Smooth muscle cell of the umbilical artery (primary cell): ENCODE measurements around the gene RUSC2. TPM values are rescaled to one million over a fixed set of nuclear protein-coding genes. Genes with fewer than 3 reads are reported as not detected.

Experiments
- total RNA-seq: library from RNA; depleted of rRNA; stranded (reverse); fragments of >200 nt; gene quantifications from 2 replicates; pipeline ENCODE4 v1.2.3, GENCODE V29; 2014

The RUSC2 gene, protein sequence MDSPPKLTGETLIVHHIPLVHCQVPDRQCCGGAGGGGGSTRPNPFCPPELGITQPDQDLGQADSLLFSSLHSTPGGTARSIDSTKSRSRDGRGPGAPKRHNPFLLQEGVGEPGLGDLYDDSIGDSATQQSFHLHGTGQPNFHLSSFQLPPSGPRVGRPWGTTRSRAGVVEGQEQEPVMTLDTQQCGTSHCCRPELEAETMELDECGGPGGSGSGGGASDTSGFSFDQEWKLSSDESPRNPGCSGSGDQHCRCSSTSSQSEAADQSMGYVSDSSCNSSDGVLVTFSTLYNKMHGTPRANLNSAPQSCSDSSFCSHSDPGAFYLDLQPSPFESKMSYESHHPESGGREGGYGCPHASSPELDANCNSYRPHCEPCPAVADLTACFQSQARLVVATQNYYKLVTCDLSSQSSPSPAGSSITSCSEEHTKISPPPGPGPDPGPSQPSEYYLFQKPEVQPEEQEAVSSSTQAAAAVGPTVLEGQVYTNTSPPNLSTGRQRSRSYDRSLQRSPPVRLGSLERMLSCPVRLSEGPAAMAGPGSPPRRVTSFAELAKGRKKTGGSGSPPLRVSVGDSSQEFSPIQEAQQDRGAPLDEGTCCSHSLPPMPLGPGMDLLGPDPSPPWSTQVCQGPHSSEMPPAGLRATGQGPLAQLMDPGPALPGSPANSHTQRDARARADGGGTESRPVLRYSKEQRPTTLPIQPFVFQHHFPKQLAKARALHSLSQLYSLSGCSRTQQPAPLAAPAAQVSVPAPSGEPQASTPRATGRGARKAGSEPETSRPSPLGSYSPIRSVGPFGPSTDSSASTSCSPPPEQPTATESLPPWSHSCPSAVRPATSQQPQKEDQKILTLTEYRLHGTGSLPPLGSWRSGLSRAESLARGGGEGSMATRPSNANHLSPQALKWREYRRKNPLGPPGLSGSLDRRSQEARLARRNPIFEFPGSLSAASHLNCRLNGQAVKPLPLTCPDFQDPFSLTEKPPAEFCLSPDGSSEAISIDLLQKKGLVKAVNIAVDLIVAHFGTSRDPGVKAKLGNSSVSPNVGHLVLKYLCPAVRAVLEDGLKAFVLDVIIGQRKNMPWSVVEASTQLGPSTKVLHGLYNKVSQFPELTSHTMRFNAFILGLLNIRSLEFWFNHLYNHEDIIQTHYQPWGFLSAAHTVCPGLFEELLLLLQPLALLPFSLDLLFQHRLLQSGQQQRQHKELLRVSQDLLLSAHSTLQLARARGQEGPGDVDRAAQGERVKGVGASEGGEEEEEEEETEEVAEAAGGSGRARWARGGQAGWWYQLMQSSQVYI (N-terminal part only)
- total RNA-seq: 22.6 and 44.1 TPM in 2 replicates

DNA sequence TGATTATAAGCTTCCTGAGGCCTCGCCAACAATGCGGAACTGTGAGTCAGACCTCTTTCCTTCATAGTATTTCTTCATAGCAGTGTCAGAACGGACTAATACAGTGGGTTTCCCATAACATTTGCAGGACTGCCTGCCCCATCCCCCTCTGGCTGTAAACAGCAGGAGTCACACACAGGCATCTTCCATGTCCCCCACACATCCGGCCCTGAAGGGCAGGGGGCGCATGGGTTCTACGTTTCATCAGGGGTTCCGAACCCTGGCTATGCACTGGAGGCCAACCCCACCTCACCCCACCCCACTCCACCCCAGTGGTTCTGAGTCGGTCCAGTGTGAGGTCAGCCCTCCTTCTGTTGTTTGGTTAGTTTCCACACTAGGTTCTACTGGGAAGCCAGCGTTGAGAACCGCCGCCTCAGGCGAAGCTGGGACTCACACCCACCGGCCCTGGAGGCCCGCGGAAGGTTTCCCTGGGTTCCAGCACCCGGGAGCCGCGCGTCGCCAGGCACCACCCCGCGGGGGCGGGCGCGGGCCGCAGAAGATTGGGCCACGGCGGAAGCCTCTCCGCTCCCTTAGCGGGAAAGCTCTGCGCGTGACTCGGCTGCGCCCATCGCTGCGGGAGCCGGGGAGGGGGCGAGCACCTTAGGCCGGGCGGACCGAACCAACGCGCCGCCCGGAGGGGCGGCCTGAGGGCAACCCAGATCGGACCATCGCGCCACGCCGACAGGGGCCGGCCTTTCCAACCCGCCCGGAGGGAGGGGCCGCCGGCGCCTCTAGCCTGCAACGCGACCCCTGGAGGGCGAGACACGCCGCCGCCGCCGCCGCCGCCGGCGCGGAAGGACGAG, at the start of gene RUSC2:
RUSC2 (plus strand) TSS at position 799 of the 842 bp plus-strand sequence. CDS start 56,411 bp downstream, outside the sequence.

Other genes starting within 250 kb of the RUSC2 start
- gene TESK1, start 115.2 kb downstream of the RUSC2 start, total RNA-seq: 11.9 and 12.2 TPM in 2 replicates
- 0.32 and 1.2 TPM in 2 replicates for gene CD72, start 128.3 kb downstream of the RUSC2 start, total RNA-seq
- gene SIT1, start 160.8 kb downstream of the RUSC2 start, total RNA-seq: not detected in 2 replicates
- 680 and 5,299 TPM in 2 replicates for gene RMRP, start 167.9 kb downstream of the RUSC2 start, total RNA-seq
- gene CCDC107, start 168.2 kb downstream of the RUSC2 start, total RNA-seq: 9.2 and 13.7 TPM in 2 replicates
- 0.30 and 0.92 TPM in 2 replicates for gene ARHGEF39, start 175.1 kb downstream of the RUSC2 start, total RNA-seq
- gene CA9, start 183.8 kb downstream of the RUSC2 start, total RNA-seq: 3.6 and 8.1 TPM in 2 replicates
- 1,294 and 1,826 TPM in 2 replicates for gene TPM2, start 199.8 kb downstream of the RUSC2 start, total RNA-seq
- 548 and 1,223 TPM in 2 replicates for gene TLN1, start 242.1 kb downstream of the RUSC2 start, total RNA-seq
- gene CREB3, start 242.6 kb downstream of the RUSC2 start, total RNA-seq: 97.4 and 118 TPM in 2 replicates